Adrenal gland (tissue), 12 donors: ENCODE data around the gene NTHL1. TPM values are rescaled to one million over a fixed set of nuclear protein-coding genes. Genes with fewer than 3 reads are reported as not detected.

Source experiments
- DNase-seq, 7 donors: peaks; one replicate each; pipeline ENCODE4 v3.0.0-alpha.2; 2019 to 2020
- H3K27ac ChIP-seq, 5 donors: fragments of 200-600 bp; sonication (generic) in 4 of 5; 1 replicate in 3 of 5; 2 replicates in 2 of 5; pipeline versions ENCODE4 v1.5.1 to v1.8.0; 2016 to 2020; ENCODE audit warnings: mild to moderate bottlenecking in 1 of 5
- H3K27me3 ChIP-seq: fragments of 200-600 bp; 2 replicates; pipeline ENCODE4 v1.8.0; 2021
- H3K36me3 ChIP-seq, 2 donors: fragments of 200-600 bp; replicated peaks in 1 of 2; 1 replicate in 1 of 2; 2 replicates in 1 of 2; pipeline versions ENCODE4 v1.5.1 to v1.8.0; 2018 to 2022
- H3K4me1 ChIP-seq, 2 donors: fragments of 200-600 bp; replicated peaks in 1 of 2; 1 replicate in 1 of 2; 2 replicates in 1 of 2; pipeline versions ENCODE4 v1.5.1 to v1.8.0; 2018 to 2021
- H3K4me3 ChIP-seq, 4 donors: fragments of 200-600 bp; sonication (generic) in 3 of 4; one replicate each; pipeline ENCODE4 v1.5.1; 2016 to 2018
- H3K9me3 ChIP-seq, 3 donors: fragments of 200-600 bp; sonication (generic) in 1 of 3; replicated peaks in 1 of 3; 1 replicate in 2 of 3; 2 replicates in 1 of 3; pipeline versions ENCODE4 v1.5.1 to v1.8.0; 2016 to 2021
- POLR2A ChIP-seq, 2 donors: fragments of 450-650 bp; IDR thresholded peaks; one replicate each; pipeline ENCODE4 v1.6.1; 2017; ENCODE audit warnings: antibody characterized with exemption in 2 of 2, mild to moderate bottlenecking in 2 of 2, moderate library complexity in 1 of 2
- WGBS, 4 donors: extraction: QIAGEN DNeasy Blood & Tissue Kit in 2 of 4; methylation state at CpG; one replicate each; pipeline versions ENCODE4 v1.1.5 to v1.1.7; 2013 to 2017; 5-methylcytosine and 5-hydroxymethylcytosine counted together
- intact Hi-C, 2 donors: fragments of 100-400 bp; cut with DNase I; formaldehyde crosslinking; loops; one replicate each; pipeline versions ENCODE4 v1.14.1 to v1.15.0; 2022 to 2023
- polyA plus RNA-seq, 3 donors: library from polyadenylated mRNA; stranded (reverse); fragments of 200-250 nt in 2 of 3; fragments of 350-450 nt in 1 of 3; fragmentation: Illumina TruSeq in 1 of 3; extraction: RNeasy Lipid Tissue Mini Kit (QIAGEN cat#74804) in 1 of 3; gene quantifications; one replicate each; pipeline ENCODE4 v1.2.3, GENCODE V29; 2013 to 2014
- total RNA-seq, 9 donors: library from RNA; depleted of rRNA in 4 of 9; stranded (reverse); fragments of >200 nt in 4 of 9; fragments of 120-200 nt in 1 of 9; fragmentation: NEBNext Ultra II Directional in 1 of 9; extraction: Animal tissue kit (Norgen Biotek cat#: 25700) in 1 of 9; gene quantifications; one replicate each; pipeline versions ENCODE4 v1.1.0 to v1.2.4, GENCODE V29; 2013 to 2023
- TF ChIP-seq, protein P1 (sequence below), 6 experiments: fragments of 450-650 bp in 4 of 6; fragments of 200-600 bp in 2 of 6; sonication (generic) in 1 of 6; IDR thresholded peaks; 1 replicate in 5 of 6; 2 replicates in 1 of 6; pipeline versions ENCODE4 v1.5.1 to v1.8.0; 2016 to 2021; ENCODE audit warnings: antibody characterized with exemption in 6 of 6, mild to moderate bottlenecking in 2 of 6, moderate library complexity in 1 of 6
- donor health status: healthy with polysubstance abuse.
- donor health status: Bipolar disorder and iron deficiency.
- donor health status: DM: yes; HTN: yes; CAD: no.
- donor health status: DM: no; HTN: no; CAD: no.
- donor health status: DM: no; HTN: no; CAD: no.
- donor health status: DM: yes; HTN: yes; CAD: no.

The NTHL1 gene
- total and polyA plus RNA-seq, 12 donors, result 1.5 to 36.6 (median 17.2) TPM

DNA sequence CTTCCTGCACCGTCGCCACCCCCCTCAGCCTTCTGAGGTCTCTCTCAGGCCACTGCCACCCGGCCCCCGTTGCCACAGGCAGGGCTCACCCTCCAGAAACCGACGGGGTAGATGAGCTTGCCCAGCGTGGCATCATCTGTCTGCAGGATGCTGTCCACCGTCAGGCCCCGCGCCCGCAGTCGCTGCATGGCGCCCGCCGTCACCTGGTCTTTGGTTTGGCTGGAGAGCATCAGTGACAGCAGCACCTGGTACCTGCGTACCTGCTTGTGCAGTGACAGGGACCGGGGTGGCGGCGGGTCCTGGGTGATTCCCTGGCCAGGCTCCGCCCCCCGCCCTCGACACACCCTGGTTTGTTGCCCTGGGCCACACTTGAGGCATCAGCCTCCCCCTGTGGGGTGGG, 3.1 kb downstream of the NTHL1 start:
- Histone ChIP-seq H3K36me3 (no peaks in the 10 kb centered on the region), H3K4me3 (no peak overlapping the region), H3K27ac (no peak overlapping the region), H3K27me3 (no peaks in the 10 kb centered on the region), H3K9me3 (no peaks in the 10 kb centered on the region), H3K4me1 (peaks cover 6 to 27% of the 10 kb centered on the region in 2 donors)
- no peak for TF ChIP-seq POLR2A (IDR thresholded peaks at IDR 0.05)
- TF ChIP-seq, protein P1, sequence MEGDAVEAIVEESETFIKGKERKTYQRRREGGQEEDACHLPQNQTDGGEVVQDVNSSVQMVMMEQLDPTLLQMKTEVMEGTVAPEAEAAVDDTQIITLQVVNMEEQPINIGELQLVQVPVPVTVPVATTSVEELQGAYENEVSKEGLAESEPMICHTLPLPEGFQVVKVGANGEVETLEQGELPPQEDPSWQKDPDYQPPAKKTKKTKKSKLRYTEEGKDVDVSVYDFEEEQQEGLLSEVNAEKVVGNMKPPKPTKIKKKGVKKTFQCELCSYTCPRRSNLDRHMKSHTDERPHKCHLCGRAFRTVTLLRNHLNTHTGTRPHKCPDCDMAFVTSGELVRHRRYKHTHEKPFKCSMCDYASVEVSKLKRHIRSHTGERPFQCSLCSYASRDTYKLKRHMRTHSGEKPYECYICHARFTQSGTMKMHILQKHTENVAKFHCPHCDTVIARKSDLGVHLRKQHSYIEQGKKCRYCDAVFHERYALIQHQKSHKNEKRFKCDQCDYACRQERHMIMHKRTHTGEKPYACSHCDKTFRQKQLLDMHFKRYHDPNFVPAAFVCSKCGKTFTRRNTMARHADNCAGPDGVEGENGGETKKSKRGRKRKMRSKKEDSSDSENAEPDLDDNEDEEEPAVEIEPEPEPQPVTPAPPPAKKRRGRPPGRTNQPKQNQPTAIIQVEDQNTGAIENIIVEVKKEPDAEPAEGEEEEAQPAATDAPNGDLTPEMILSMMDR (IDR thresholded peaks at IDR 0.05), result no peak
- intact Hi-C loops, result no loop called here
- DNase-seq, result no peak
- WGBS, 4 donors, result 88 to 93% (median 88%) methylated on average over 20 to 22 of the region's 22 CpGs; no CpG with 5 or more reads in 1 of the 4 donors

DNA sequence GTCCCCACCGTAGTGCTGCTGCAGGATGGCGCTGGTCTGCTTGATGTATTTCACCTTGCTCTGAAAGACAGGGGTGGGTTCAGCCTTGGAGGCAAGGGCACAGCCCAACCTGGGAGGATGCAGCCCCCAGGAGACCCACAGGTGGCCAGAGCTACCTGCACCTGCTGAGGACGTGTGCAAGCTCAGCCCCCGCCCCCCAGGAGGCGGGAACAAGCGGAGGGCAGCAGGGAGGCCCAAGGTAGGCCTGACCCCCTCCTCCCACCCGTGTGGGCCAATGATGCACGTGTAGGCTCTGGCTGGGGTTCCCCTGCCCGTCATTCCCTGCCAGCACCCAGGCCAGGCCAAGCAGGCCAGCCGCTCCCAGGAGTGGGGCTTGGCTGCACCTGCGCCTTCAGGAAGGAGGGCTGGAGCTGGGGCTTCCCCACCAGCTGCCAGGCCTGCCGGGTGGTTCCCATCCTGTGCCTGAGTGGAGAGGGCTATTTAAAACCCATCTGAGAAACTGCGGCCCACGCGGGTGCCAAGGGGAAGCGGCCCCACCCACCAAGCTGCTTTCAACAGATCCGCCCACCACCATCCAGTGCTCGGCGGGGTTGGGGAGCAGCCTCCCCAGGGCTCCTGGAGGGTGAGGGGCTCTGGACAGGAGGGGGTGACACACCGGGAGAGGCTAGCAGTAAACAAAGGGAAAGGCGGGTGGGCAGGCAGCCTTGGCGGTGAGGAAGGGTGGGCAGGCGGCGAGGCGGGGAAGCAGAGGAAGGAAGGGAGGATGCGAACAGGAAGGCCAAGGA, 3.8 kb downstream of the NTHL1 start:
- H3K9me3 ChIP-seq, result no peaks in the 10 kb centered on the region
- H3K4me3 ChIP-seq, result no peak overlapping the region
- WGBS, 4 donors, result 71 to 84% (median 76%) methylated on average over 12 to 26 of the region's 26 CpGs
- H3K27ac ChIP-seq, result no peak overlapping the region
- TF ChIP-seq, protein P1 (IDR thresholded peaks at IDR 0.05), result no peak
- H3K27me3 ChIP-seq, result no peaks in the 10 kb centered on the region
- H3K36me3 ChIP-seq, result no peaks in the 10 kb centered on the region
- intact Hi-C loops, result no loop called here
- H3K4me1 ChIP-seq, result peaks cover 6 to 33% of the 10 kb centered on the region in 2 donors
- peak in 2 of 7 donors; percentile 46 to 68 for DNase-seq

DNA sequence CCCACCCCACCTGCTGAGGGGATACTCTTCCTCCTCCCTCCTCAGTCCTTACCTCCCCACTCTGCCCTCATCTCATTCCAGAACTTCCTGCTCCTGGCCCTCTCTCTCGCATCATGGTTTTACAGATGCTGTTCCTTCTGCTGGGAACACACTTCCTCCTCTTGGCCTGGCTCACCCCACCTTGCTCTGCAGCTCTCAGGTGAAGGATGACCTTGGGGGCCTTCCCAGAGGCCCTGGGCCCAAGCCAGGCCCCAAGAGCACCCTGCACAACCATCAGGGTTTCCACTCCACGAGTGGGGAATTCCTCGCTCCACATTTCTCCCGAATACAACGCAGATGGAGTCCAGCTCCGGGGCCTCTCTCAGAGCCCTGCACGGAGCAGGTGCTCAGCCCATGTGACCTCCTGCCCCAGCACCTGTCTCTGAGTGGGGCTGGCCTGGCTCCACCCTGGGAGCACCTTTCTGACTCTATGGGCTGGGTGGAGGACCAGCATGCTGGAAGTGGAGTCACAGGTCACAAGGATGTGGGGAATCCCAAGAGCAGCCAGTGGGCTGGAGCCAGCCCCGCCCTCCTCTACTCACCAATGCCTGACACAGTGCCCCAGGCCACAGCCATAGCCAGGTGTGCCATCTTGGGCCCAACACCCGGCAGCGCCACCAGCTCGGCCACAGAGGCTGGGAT, 4.5 kb downstream of the NTHL1 start:
- H3K36me3 ChIP-seq, result no peaks in the 10 kb centered on the region
- H3K4me3 ChIP-seq, result no peak overlapping the region
- no peak overlapping the region for H3K27ac ChIP-seq
- DNase-seq, result no peak
- H3K4me1 ChIP-seq, result peaks cover 0 to 33% of the 10 kb centered on the region in 2 donors
- WGBS, 4 donors, result 80 to 93% (median 87%) methylated on average over 10 to 11 of the region's 11 CpGs
- TF ChIP-seq, protein P1 (IDR thresholded peaks at IDR 0.05), result no peak
- TF ChIP-seq POLR2A (IDR thresholded peaks at IDR 0.05), result no peak
- H3K27me3 ChIP-seq, result no peaks in the 10 kb centered on the region
- H3K9me3 ChIP-seq, result no peaks in the 10 kb centered on the region
- intact Hi-C loops, result no loop called here

DNA sequence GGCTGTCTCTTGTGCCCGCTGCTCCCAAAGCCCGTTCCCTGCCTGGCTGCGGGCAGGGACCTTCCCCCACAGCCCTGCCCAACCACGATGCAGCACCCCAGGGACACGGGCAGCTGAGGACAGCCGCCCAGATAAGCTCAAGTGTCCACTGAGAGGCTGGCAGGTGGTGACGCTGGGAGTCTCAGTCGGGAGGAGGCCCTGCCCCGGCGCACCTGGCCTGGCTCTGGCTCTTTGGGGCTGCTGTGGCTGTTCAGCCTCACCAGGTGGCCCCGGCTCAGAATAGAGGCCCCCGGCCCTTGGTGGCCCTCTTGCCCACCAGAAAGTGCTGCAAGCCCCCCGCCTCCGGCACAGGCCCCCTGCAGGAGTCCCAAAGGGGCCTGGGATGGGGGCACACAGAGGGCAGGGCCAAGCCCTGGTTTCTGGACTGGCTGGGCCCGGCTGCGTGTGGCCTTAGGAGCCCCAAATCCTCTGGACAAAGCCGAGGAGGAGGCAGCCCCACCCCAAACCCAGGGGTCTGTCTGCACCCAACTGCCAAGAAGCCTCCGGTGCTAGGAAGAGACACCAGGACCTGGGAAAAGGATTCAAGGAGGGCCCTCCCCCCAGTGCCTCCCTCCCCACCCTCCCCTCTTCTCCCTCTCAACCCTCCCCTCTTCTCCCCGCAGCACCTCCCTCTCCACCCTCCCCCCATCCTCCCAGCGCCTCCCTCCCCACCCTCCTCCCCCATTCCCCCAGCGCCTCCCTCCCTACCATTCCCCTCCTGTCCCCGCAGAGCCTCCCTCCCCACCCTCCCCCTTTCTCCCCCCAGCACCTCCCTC, 5.3 kb downstream of the NTHL1 start:
- TF ChIP-seq, protein P1 (IDR thresholded peaks at IDR 0.05), result no peak
- no peak for TF ChIP-seq POLR2A (IDR thresholded peaks at IDR 0.05)

More for the DNA sequence above, 5.3 kb downstream of the NTHL1 start:
- Histone ChIP-seq H3K9me3 (no peaks in the 10 kb centered on the region), H3K27me3 (no peaks in the 10 kb centered on the region), H3K27ac (no peak overlapping the region), H3K4me1 (peaks cover 0 to 33% of the 10 kb centered on the region in 2 donors), H3K36me3 (no peaks in the 10 kb centered on the region), H3K4me3 (no peak overlapping the region)
- intact Hi-C loops, result no loop called here
- 63 to 83% (median 80%) methylated on average over 6 to 22 of the region's 22 CpGs for WGBS, 4 donors
- DNase-seq, result no peak
